Stimulated activated CD4-positive, alpha-beta T cell treated with anti-CD3 and anti-CD28 coated beads, Interleukin-4, amount 100 ng/mL, for 24 hours (primary cell): ENCODE measurements around the gene TACC2.

Experiments used
- DNase-seq: peaks from one replicate; pipeline ENCODE4 v3.0.0-alpha.2; 2020

The TACC2 gene

GRCh38 chr10:122127943-122128342 lies 139.0 kb downstream of the TACC2 start:
- DNase-seq = no peak

GRCh38 chr10:122128357-122128756 lies 139.4 kb downstream of the TACC2 start:
- DNase-seq = no peak

DNA sequence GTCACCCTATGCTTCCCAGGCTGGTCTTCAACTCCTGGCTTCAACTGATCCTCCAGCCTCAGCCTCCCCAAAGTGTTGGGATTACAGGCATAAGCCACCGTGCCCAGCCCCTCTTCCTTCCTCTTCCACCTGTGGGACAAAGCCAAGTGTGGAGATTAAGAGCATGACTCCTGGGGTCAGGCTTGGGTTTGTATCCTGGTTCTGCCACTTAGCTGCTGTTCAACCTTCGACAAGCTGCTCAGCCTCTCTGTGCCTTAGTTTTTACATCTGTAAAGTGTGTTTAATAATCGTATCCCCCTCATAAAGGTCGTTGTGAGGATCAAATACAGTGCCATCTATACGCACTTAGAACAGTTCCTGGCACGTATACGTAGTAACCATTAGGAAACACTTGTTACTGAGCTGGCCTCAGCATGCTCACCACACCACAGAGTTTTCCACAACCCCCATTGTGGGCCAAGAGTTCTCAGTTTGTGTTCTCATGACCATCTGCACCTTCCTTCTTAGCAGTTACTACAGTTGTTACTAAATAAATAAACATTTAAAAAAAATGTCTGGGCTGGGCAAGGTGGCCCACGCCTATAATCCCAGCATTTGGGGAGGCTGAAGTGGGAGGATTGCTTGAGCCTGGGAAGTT lies 141.6 kb downstream of the TACC2 start:
- DNase-seq = no peak

DNA sequence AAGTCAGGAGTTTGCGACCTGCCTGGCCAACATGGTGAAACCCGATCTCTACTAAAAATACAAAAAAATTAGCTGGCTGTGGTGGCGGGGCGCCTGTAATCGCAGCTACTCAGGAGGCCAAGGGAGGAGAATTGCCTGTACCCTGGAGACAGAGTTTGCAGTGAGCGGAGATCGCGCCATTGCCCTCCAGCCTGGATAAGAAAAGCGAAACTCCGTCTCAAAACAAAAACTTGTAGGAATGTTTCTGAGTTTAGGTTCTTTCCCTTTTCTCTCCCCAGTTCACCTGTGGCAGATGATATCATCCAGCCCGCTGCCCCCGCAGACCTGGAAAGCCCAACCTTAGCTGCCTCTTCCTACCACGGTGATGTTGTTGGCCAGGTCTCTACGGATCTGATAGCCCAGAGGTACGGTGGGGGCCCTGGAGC lies 143.4 kb downstream of the TACC2 start:
- no peak for DNase-seq

- DNase-seq = no peak
Observed at GRCh38 chr10:122132882-122133565, 144.1 kb downstream of the TACC2 start.

- DNase-seq = no peak
Observed at GRCh38 chr10:122135251-122136025, 146.5 kb downstream of the TACC2 start.

DNA sequence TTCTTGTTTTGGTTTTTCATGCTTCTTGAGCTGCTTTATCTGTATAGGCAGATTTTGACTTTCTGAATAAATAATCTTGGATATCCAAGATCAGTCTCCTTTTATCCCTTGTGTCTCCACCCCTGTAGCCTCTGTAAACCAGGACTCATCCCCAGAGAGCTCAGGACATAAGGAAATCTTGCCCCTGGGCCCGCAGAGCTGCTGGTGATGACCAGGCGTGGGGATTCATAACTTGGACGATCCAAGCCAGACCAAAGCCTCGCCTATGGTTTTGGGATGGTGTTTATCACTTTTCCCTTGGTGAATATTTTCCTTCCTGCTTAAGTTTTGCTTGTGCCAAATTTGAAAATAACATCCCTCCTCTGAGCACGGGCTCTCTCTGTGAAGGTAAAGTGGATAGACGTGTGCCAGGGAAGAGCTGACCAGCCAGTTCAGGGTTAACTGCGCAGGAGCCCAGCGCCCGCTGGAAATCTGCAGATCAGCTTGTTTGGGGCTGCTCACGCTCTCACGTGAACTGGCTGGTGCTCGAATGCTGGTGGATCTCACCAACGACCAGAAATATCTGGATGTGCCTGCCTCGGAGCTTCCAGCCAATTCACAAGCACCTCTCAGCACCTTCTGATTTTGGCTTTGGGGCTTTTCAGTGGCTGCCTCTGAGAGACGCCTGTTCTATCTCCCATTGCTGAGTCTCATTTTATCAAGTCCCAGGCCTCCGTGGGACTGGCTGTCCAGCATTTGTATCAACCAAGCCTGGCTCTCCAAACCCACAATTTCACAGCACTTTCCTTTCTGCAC lies 150.1 kb downstream of the TACC2 start:
- no peak for DNase-seq

DNA sequence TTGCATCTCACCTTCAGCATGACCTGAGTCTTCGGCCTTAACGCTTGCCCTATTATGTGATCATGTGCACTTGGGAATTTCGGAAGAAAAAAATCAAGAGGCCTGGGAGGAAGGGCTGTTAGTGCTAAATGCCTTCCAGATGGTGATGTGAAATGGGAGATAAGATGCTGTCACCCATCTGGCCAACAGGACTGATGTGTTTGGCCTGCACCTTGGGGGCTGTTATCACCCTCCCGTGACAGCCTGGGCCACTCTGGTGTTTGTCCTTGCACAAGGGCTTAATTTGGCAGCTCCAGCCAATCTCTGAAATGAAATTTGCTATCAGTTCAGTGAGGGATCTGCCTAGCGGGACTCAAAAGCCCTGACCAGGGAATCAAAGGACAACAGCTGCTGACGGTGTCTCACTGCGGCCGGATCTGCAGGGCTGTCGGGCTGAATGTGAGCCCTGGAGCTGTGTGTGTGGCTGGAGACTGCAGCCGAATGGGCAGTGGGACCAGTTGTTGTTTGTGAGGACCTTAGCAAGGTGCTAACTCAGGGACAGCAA lies 150.7 kb downstream of the TACC2 start:
- DNase-seq = no peak

DNA sequence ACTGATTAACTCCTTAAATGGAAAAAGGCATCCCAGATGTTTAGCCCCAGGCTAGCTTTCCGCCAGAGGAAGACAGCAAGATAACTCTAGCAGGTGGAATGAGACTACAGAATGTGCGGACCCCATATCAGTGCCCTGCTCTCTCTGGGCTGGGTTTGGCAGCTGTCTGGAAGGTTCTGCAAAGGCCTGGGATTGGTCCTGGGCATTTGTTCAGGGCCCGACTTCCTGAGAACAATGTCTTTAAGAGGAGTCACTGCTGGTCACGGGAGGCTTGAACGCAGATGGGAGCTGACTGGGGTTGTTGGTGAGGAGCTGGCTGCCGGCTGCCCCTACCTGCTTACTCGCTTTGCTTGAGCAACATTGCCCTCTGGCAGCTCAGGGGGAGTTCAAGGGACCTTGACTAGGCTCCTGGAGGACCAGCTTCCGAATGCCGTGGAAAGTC lies 151.5 kb downstream of the TACC2 start:
- DNase-seq = no peak

- no peak for DNase-seq
Observed at GRCh38 chr10:122140941-122141623, 152.1 kb downstream of the TACC2 start.

GRCh38 chr10:122141821-122142640 lies 153.1 kb downstream of the TACC2 start:
- no peak for DNase-seq

DNA sequence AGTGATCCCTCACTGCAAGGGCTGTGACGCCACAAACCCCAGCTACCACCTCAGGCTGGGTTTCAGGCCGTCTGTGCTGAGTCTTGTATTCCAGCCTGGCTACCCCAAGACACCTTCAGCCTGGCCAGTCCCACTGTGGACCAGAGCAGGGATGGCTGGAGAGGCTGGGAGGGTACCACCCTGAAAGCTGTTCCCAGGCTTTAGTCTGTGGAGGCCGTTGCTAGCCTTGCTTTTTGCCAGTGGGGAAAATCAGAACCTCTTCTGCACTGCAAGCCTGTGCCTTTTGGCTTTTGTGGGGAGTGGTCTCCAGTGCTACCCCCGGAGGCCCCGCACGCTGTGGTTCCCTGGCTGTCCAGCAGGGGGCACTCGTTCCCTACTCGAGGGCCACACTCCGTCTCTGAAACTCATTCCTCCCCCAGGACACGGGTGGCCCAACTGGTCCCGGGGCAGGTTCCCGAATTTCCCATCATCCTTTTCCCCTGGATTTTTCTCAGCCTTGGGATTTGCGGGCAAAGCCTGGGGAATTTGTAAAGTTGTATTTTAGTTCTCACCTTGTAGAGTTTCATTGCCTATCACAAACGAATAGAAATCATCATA lies 153.8 kb downstream of the TACC2 start:
- DNase-seq = peak; percentile 11

- no peak for DNase-seq
Observed at GRCh38 chr10:122143238-122143841, 154.4 kb downstream of the TACC2 start.

DNA sequence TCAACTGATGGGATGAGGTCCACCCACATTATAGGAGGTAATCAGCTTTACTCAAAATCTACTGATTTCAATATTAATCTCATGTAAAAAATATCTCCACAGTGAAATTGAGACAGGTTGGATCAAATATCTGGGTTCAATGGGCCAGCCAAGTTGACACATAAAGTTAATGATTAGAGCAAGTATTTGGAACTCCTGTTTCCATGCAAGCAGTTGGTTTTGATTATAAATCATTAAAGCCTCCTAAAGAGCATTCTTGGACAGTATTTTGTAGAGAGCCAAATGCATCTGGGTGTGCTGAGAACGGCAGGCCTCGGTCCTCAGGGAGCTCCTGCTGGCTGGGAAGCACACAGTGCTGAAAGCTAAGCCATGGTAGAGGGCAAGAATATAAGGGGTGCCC lies 155.2 kb downstream of the TACC2 start:
- DNase-seq = no peak

- DNase-seq = no peak
Observed at GRCh38 chr10:122145113-122145512, 156.2 kb downstream of the TACC2 start.

GRCh38 chr10:122147663-122148062 lies 158.7 kb downstream of the TACC2 start:
- DNase-seq = no peak

GRCh38 chr10:122148876-122149560 lies 160.1 kb downstream of the TACC2 start:
- DNase-seq = no peak

- DNase-seq = no peak
Observed at GRCh38 chr10:122149561-122150505, 160.9 kb downstream of the TACC2 start.
